Neural progenitor cell (in vitro differentiated cells): ENCODE measurements around the gene RNF7. TPM values are rescaled to one million over a fixed set of nuclear protein-coding genes. Genes with fewer than 3 reads are reported as not detected.

Experiments used
- DNase-seq: peaks from one replicate; pipeline ENCODE4 v3.0.0-alpha.2; 2016; ENCODE audit warnings: low spot score
- H2AFZ ChIP-seq: fragments of 200-600 bp; sonication (generic); replicated peaks from 2 replicates; pipeline ENCODE4 v1.6.1; 2016; ENCODE audit warnings: antibody characterized with exemption
- H3F3A ChIP-seq: fragments of 200-600 bp; sonication (generic); 2 replicates; pipeline ENCODE4 v1.6.1; 2016; ENCODE audit warnings: antibody characterized with exemption, low read depth
- H3K27ac ChIP-seq: fragments of 200-600 bp; sonication (generic); 2 replicates; pipeline ENCODE4 v1.5.1; 2016; ENCODE audit warnings: mild to moderate bottlenecking
- H3K27me3 ChIP-seq: fragments of 200-600 bp; sonication (generic); 2 replicates; pipeline ENCODE4 v1.6.1; 2016; ENCODE audit warnings: mild to moderate bottlenecking, moderate library complexity
- H3K36me3 ChIP-seq: fragments of 200-600 bp; sonication (generic); 2 replicates; pipeline ENCODE4 v1.5.1; 2016
- H3K4me1 ChIP-seq: fragments of 200-600 bp; sonication (generic); 2 replicates; pipeline ENCODE4 v1.6.1; 2016; ENCODE audit warnings: mixed run types
- H3K4me2 ChIP-seq: fragments of 200-600 bp; sonication (generic); 2 replicates; pipeline ENCODE4 v1.6.1; 2016
- H3K4me3 ChIP-seq: fragments of 200-600 bp; sonication (generic); 2 replicates; pipeline ENCODE4 v1.5.1; 2016
- H3K79me2 ChIP-seq: fragments of 200-600 bp; sonication (generic); 2 replicates; pipeline ENCODE4 v1.6.1; 2016; ENCODE audit warnings: low read depth
- H3K9ac ChIP-seq: fragments of 200-600 bp; sonication (generic); 2 replicates; pipeline ENCODE4 v1.6.1; 2016
- H3K9me3 ChIP-seq: fragments of 200-600 bp; sonication (generic); 2 replicates; pipeline ENCODE4 v1.5.1; 2016; ENCODE audit warnings: low read depth
- H4K20me1 ChIP-seq: fragments of 200-600 bp; sonication (generic); 2 replicates; pipeline ENCODE4 v1.6.1; 2016; ENCODE audit warnings: low read depth
- H3K27ac Mint-ChIP-seq: 3 replicates; pipeline ENCODE4 v1.8.0; 2021; ENCODE audit warnings: mixed read lengths
- H3K27me3 Mint-ChIP-seq: 2 replicates; pipeline ENCODE4 v1.8.0; 2022; ENCODE audit warnings: low read depth, mild to moderate bottlenecking, inconsistent platforms, moderate library complexity, mixed read lengths; ENCODE audit not compliant: insufficient read depth
- H3K36me3 Mint-ChIP-seq: 3 replicates; pipeline ENCODE4 v1.8.0; 2021; ENCODE audit warnings: mixed read lengths
- H3K4me1 Mint-ChIP-seq: 3 replicates; pipeline ENCODE4 v1.8.0; 2021; ENCODE audit warnings: mixed read lengths
- H3K4me3 Mint-ChIP-seq: 3 replicates; pipeline ENCODE4 v1.8.0; 2021; ENCODE audit warnings: mild to moderate bottlenecking, moderate library complexity, mixed read lengths
- H3K9me3 Mint-ChIP-seq: 3 replicates; pipeline ENCODE4 v1.8.0; 2020; ENCODE audit warnings: mixed read lengths
- CTCF ChIP-seq: fragments of 200-600 bp; sonication (generic); IDR thresholded peaks from 2 replicates; pipeline ENCODE4 v1.5.1; 2017; ENCODE audit warnings: antibody characterized with exemption, mild to moderate bottlenecking
- EZH2 ChIP-seq: fragments of 200-600 bp; sonication (generic); IDR thresholded peaks from 2 replicates; pipeline ENCODE4 v1.6.1; 2017; ENCODE audit warnings: antibody characterized with exemption, mild to moderate bottlenecking, moderate library complexity
- EZH2phosphoT487 ChIP-seq: fragments of 200-600 bp; sonication (generic); IDR thresholded peaks from 2 replicates; pipeline ENCODE4 v1.6.1; 2017; ENCODE audit warnings: antibody characterized with exemption
- total RNA-seq: library from RNA; depleted of rRNA; stranded (reverse); fragments of >200 nt; gene quantifications from 2 replicates; pipeline ENCODE4 v1.2.3, GENCODE V29; 2015; ENCODE audit warnings: low replicate concordance

Gene RNF7
- total RNA-seq, 1 donor from 2014 or later: 105 TPM

- no peak overlapping the region for H2AFZ ChIP-seq
- H4K20me1 ChIP-seq: no peaks in the 10 kb centered on the region
- no peak overlapping the region for H3K4me3 ChIP-seq
- DNase-seq: no peak
- H3K9me3 ChIP-seq: no peaks in the 10 kb centered on the region
- H3F3A ChIP-seq: no peaks in the 10 kb centered on the region
- Mint-ChIP-seq H3K27ac (no peak overlapping the region), H3K27me3 (peaks cover 2% of the 10 kb centered on the region), H3K9me3 (no peaks in the 10 kb centered on the region), H3K4me3 (no peak overlapping the region), H3K36me3 (no peaks in the 10 kb centered on the region), H3K4me1 (peaks cover 23% of the 10 kb centered on the region)
- no peak overlapping the region for H3K4me2 ChIP-seq
- no peaks in the 10 kb centered on the region for H3K79me2 ChIP-seq
- H3K9ac ChIP-seq: no peak overlapping the region
- H3K36me3 ChIP-seq: no peaks in the 10 kb centered on the region
- no peak overlapping the region for H3K27ac ChIP-seq
- H3K4me1 ChIP-seq: no peaks in the 10 kb centered on the region
- no peaks in the 10 kb centered on the region for H3K27me3 ChIP-seq
- no peak for TF ChIP-seq EZH2phosphoT487
- TF ChIP-seq EZH2: no peak
- no peak for TF ChIP-seq CTCF
Measured at GRCh38 chr3:141773676-141774075, 35.6 kb downstream of the RNF7 start.

GRCh38 chr3:141776376-141776775, 38.3 kb downstream of the RNF7 start:
- Histone ChIP-seq H3K36me3 (no peaks in the 10 kb centered on the region), H3K9ac (no peak overlapping the region), H4K20me1 (no peaks in the 10 kb centered on the region), H3K27ac (no peak overlapping the region), H2AFZ (no peak overlapping the region), H3K27me3 (no peaks in the 10 kb centered on the region), H3K9me3 (no peaks in the 10 kb centered on the region), H3K79me2 (no peaks in the 10 kb centered on the region), H3K4me1 (no peaks in the 10 kb centered on the region), H3K4me2 (no peak overlapping the region), H3F3A (no peaks in the 10 kb centered on the region), H3K4me3 (no peak overlapping the region)
- H3K4me3 Mint-ChIP-seq: no peak overlapping the region
- peaks cover 2% of the 10 kb centered on the region for H3K27me3 Mint-ChIP-seq
- H3K27ac Mint-ChIP-seq: peak overlapping the region; percentile 24
- no peak for DNase-seq
- peaks cover 2% of the 10 kb centered on the region for H3K9me3 Mint-ChIP-seq
- H3K36me3 Mint-ChIP-seq: no peaks in the 10 kb centered on the region
- TF ChIP-seq EZH2: no peak
- TF ChIP-seq CTCF: no peak
- TF ChIP-seq EZH2phosphoT487: no peak
- H3K4me1 Mint-ChIP-seq: peaks cover 7% of the 10 kb centered on the region

- no peaks in the 10 kb centered on the region for H3K9me3 ChIP-seq
- H3K36me3 ChIP-seq: no peaks in the 10 kb centered on the region
- no peak overlapping the region for H3K27ac ChIP-seq
- H3K4me3 Mint-ChIP-seq: no peak overlapping the region
- peaks cover 2% of the 10 kb centered on the region for H3K9me3 Mint-ChIP-seq
- peaks cover 7% of the 10 kb centered on the region for H3K4me1 Mint-ChIP-seq
- no peak overlapping the region for H3K4me3 ChIP-seq
- H3K27me3 ChIP-seq: no peaks in the 10 kb centered on the region
- H4K20me1 ChIP-seq: no peaks in the 10 kb centered on the region
- no peak for DNase-seq
- peak overlapping the region; percentile 25 for H3K27ac Mint-ChIP-seq
- no peak overlapping the region for H2AFZ ChIP-seq
- no peaks in the 10 kb centered on the region for H3K4me1 ChIP-seq
- peaks cover 2% of the 10 kb centered on the region for H3K27me3 Mint-ChIP-seq
- H3K9ac ChIP-seq: no peak overlapping the region
- no peaks in the 10 kb centered on the region for H3K36me3 Mint-ChIP-seq
- H3F3A ChIP-seq: no peaks in the 10 kb centered on the region
- TF ChIP-seq CTCF (no peak), EZH2phosphoT487 (no peak), EZH2 (no peak)
- H3K79me2 ChIP-seq: no peaks in the 10 kb centered on the region
- H3K4me2 ChIP-seq: no peak overlapping the region
Measured at GRCh38 chr3:141776885-141777284, 38.8 kb downstream of the RNF7 start.
